Suppressor macrophage (primary cell): ENCODE data around the gene SLIT3.

Experiments used
- DNase-seq, 4 experiments: peaks; one replicate each; pipeline ENCODE4 v3.0.0-alpha.2; 2020 to 2022

SLIT3 gene

DNA sequence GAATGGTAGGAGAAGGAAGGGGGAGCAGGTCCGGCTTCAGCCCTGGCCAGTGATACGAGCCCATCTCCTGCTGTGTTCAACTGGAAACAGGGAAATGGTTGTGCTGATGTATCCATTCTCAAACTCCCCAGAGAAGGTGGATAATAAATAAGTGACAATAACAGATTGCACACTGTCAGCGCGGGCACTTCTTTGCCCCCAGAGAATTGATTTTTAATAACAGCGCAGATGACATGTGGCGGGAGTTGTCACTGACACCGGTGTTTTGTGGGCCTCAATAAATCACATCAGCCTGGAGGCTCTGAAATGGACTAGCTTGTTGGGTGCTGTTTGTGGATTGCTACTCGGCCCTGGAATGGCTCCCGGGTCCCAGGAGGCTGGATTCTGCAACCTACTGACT, 580.4 kb downstream of the SLIT3 start:
- DNase-seq: no peak

DNA sequence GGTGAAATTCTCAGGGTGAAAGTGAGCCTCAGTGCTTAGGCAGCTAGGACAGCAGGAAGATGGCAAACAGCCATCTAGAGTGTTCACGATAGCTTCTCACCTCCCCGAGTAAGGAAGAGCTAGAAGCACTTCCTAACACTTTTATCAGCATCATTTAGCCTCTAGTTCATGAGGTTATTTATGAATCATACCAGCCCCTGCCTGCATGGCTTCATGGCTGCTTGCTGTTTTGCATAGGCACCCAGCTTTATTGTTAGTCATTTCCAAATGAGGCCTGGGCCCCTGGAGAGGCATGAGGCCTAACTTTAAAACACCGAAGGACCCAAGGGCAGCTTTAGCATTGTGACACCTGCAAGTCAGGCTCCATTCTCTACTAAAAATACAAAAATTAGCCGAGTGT, 586.9 kb downstream of the SLIT3 start:
- no peak for DNase-seq

DNA sequence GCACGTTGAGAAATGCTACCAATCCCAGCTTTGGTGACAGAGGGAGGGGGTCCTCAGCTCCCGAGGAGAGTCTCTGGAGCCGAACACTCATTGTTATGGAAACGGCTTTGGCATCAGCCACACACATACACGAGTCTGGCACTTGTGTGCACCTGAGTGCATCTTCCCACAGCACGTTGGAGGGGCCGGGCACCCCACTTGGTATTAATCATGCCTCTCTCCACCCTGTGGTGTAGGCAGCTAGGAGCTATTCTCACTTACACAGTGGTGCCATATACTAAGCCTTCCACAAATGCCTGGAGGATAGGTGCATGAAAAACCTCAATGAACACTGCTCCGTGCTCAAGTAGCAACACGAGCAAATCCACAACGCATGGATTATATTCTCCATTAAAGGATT, 587.9 kb downstream of the SLIT3 start:
- DNase-seq: no peak

DNA sequence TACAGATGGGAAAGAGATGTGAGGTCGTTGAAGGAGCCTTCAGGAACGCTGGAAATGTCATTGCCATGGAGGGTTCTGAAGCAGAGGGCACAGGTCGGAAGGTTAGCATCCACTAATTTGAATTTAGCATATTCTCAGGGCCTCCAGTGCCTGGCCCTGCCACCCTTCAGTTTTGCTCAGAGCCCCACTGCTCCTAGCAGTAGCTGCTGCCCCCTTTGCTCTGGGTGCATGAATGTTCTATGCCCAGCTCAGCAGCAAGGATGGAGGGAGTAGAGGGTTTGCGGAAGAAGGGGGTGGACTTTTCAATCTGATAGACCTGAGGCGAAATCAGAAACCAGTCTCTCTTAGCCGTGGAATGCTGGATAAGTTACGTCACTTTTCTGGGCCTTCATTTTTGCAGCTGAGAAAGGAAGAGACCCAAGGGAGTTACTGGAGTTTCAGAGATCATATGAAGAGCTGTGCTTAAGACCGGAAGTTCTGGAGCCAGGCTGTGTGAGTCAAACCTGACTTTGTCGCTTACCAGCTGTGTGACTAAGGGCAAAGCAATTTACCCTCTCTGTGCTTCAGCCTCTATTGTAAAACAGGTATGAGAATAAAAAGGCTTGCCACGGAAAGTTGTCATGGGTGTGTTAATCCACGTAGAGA, 588.5 kb downstream of the SLIT3 start:
- DNase-seq: no peak

DNA sequence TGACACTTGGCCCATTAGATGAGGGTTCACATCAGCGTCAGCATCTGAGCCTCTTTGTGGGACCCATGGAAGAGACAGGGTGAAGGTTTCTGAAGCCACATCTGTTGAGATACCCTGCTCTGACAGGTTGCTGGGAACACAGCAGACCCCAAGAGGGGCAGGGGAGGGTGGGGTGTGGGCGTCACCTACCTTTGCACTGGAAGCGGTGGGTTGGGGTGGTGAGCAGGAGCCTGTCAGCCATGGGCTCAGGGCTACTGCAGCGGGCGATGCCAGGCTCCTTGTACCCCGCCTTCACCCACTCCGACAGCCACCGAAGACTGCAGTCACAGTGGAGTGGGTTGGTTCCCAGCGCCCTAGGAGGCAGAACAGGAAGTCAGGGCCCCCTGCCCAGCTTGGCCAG, 590.2 kb downstream of the SLIT3 start:
- DNase-seq: no peak

DNA sequence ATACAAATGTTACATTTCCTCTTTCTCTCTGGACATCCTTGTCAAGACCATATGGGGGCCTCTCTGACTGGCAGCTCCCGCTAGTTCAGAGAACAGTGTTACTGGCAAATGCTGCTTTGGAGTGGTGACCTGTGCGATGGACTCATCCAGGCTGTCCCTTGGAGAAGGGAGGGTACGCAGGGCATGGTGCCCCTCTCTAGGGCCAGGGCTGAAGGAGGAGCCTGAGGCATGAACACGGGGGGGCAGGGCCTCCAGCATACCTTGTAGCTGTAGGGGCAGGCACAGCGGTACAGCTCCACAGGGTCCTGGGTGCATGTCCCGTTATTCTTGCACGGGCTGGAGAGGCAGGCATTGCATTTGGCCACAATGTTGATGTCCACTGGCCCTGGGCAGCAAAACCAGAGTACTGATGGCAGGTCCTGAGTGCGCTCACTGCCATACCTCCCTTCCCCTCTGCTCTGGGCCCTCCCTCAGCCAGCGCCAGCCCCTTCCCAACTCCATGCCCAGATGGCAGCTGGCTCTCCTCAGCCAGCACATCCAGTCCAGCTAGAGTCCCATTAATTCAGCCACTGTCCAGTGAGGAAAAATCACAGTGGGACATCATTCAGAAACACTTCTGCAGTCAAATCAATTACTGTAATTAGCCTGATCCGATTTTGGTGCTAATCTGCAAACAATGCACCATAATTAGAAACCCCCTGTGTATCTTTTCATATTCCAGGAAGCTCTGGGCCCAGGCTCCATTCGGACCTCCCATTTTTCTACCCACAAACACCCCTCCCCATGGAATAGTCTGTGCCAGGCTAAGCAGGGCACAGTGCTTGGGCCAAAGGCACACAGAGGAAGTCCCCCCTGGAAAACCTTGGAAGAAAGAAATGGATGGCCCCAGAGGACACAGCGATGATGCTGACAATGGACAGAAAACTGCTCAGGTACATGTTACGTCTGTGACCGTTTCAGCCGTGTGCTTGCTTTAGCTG, 592.9 kb downstream of the SLIT3 start:
- no peak for DNase-seq

DNA sequence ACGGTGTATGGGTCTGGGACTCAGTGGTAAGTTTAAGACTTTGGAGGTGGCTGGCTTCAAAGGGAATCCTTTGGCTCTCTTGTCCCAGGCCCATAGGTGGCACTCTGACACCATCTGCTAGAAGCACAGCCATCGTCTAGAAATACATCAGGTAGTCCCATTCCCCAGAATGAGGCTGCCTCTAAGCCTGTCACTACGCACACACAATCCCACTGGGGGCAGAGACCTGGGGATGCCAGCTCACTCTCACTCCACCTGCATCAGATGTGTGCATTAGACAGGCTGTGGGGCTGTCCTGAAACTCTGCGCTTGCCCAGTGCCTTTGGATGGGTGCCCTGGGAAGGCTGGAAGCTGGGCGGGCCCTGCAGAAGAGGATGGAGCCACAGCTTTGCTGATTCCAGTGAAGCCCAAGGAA, 594.3 kb downstream of the SLIT3 start:
- DNase-seq: peak; percentile 14 to 48 (median 35)

DNA sequence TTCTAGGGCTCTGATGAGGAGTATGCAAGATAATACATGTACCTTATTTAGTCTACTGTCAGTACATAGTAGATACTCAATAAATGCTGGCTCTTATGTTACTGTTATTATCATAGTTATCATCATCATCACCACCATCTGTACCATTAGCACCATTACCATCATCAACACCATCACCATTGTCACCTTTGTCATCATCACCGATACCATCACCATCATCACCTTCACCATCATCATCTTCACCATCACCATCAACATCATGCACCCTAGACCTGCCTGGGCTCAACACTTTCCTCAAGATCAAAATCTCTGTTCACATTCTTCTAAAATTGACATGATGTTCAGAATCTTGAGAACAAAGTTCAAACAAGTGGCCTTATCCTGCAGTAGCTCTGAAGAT, 595.6 kb downstream of the SLIT3 start:
- DNase-seq: no peak

DNA sequence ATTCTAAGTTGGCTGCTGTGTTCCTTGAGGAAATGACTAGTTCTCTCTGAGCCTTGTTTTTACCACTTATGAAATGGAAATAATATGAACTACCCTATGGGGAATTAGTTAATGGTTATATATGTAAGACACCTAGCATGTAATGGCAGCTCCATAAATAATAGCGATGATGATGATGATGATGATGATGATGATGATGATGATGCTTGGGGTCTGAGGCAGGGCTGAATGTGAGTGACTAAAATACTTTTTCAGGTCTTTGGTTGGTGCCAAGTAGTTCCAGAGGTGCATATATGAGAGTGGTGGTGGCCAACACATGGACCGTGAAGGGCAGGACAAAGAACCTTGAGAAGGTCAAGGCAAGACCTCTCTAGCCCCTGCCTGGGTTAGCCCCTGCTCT, 598.4 kb downstream of the SLIT3 start:
- DNase-seq: no peak

DNA sequence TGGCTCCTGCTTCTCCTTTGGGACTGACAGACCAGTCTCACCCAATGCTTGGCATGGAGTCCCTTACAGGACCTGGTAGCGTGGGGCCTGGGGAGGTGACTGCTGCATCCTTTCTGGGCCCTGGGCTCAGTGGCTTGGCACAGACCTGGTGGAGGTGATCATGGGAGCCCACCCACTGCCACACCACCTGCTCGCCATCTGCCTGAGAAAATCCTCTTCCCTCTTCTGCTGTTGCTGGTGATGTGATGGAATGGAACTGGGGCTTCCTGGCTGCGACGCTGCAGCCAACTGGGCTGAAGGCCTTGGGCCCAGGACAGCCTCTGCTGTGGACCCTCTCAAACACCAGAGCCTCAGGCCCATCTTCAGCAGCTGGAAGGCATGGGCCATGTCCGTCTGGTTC, 599.3 kb downstream of the SLIT3 start:
- DNase-seq: no peak

DNA sequence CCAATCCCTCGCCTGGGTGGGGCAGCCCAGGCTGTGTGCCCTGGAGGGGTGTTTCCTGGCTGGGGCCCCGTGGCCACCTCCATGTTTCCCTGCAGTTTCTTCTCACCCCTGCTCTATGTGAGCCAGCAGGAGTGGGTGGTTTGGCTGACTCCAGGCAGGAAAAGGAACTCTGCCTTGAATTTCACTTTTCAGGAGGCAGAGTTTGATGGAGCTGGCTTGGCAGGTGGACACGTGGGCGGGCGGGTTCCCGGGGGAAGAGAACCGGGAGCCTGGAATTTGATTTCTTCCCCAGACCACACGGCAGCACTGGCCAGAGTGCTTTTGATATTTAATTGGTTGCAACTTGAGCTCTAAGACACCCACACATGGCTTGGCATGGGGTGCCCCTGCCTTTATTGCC, 601.9 kb downstream of the SLIT3 start:
- no peak for DNase-seq

DNA sequence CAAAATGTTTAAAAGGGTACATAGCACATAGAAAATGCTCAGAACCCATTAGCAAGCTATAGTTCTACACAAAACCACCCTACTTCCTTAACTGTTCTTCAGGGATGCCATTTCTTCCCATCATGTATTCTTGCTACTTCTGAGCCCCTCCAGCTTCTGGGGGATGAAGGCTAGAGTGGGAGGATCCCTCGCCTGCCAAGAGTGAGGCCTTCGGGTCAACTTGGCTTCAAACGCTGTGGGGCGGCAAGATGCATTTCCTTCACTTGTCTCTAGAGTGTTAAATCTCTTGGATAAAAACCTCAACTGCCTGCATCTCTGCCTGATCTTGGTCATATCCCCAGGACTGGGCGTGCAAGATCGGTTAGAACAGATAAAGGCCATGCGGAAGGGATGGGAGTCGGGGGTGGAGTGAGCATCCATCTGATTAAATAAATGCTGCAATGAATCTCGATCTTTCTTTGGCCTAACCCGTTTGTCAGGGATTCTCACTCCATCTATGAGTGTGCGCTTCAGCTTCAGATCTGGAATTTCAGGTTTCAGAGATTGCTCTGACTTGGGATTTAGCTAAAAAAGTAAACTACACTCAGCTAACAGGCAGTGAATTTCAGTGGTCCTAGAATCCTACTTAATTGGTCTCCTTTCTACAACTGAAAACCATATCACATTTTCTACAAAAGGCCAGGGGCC, 603.8 kb downstream of the SLIT3 start:
- DNase-seq: no peak

DNA sequence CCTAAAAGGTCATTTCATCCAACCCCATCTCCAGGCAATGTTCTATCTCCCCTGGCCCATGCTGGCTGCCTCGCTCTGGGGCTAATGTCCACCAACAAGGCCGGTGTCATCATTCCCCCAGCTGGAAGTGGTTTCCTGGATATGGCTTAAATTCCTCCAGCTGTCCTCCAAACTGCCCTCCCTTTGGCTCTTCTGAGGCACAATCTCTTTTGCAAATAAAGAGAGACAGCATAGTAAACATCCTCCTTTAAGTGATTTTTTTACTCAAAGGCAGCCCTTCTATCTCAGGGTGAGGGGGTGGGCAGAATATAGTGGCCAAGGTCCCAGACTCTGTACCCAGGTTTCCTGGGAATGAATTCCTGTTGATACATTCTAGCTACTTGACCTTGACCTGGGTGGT, 604.3 kb downstream of the SLIT3 start:
- DNase-seq: no peak

DNA sequence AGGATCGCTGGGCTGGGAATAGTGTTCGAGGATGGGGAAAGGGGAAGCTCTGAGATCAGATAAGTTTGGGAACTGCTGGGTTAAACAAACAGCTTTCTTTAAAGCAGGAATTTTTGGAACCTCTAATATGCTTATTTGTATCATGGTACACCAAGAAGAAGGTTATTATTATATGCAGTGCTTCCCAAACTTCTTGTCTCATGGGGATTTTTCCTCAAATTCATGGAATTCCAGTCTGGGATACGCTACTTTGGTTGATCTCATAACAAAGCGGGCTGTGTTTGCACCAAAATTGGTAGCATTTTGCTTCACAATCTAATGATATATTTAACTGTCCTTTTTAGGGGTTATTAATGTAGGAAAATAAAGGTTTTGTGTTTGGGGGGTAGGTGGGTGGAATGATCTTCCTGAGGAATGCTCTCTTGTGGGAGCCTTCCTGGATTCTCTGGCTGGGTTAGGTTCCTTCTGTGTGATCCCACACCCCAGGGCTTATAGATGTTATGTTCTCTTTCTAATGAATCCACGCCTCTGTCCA, 605.6 kb downstream of the SLIT3 start:
- DNase-seq: no peak

DNA sequence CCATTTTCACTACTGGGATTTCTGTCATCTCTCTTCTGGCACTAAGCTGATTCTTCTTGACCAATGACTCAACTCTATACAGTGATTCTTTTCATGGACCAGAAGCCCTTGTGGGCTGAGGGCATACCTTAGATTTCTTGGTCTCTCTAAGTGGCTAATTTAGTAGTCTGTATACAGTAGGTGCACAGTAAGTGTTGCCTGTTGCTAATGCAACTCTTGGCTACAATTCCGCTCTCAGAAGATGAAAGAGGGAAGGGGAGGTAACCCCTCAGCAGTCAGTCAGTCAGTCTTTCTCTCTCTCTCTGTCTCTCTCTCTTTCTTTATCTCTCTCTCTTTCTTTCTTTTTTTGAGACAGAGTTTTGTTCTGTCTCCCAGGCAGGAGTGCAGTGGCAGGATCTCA, 606.6 kb downstream of the SLIT3 start:
- no peak for DNase-seq

DNA sequence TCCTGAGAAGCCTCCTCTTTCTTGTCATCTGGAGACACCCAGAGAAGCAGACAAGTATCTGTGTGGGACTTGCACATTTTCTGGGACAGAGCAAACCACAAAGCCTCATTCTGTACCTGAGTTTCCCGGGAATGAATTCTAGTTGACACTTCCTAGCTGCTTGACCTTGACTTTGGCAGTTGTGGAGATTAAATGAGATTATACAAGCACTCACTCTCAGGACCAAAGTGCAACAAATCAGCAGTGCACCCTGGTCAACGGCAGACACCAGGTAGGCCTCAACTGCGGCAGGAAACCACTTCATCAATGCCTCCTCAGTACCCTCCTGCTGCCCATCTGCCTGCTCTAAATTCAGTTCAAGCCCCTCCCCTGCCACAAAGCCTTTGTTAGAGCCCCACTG, 607.1 kb downstream of the SLIT3 start:
- no peak for DNase-seq

DNA sequence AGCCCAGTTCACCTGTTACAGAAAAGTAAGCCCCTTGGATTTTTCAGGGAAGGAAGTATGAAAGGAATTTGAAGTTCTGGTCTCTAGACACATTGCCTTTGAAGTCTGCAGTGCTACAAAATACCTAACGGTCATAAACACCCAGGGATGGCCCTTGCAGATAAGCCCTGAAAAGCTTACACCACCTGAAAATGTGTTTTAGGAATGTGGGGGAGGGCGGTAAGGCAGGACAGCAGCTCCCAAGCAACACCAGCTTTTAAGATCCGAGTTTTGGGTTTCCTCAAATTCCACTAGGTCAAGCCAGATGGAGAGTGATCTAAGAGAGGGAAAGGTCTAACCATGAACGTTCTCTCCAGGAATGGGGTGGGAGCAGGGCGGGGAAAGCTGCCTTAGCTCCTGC, 607.6 kb downstream of the SLIT3 start:
- DNase-seq: no peak

DNA sequence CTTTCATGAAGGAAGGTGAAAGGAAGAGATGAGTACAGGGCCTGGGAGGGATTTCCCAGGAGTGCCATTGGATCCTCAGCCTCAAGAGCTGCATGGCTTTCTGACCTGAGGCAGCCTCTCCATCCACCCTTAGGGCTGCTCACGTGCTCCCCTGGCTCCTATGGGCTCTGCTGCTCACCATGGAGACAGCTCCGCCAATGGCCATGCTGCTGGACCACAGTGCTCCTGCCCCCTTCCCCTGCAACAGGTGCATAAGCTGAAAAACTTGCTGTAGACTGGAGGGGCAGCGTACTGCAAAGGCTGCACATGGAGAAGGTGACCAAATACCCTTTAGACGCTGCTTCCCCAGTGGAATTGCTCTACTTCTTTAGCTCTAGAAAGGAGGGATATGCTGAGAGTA, 609.0 kb downstream of the SLIT3 start:
- no peak for DNase-seq

DNA sequence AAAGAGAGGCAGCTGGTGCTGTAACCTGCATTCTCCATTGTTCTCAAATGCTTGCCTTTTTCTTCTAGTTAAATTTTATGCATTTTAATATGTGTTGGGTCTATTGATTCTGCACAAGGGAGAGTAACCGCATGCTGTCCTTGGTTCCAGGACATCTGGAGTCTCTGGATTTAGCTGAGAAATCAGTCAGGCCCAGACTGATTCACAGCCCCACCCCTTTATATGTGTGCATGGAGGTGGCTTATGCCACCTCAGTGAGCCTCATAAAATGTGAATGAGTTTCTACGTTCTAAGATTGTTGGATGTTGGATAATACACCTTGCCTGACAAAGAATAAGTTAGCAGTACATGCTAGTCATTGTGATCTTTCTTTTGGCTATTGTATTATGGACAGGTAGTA, 611.7 kb downstream of the SLIT3 start:
- DNase-seq: no peak

DNA sequence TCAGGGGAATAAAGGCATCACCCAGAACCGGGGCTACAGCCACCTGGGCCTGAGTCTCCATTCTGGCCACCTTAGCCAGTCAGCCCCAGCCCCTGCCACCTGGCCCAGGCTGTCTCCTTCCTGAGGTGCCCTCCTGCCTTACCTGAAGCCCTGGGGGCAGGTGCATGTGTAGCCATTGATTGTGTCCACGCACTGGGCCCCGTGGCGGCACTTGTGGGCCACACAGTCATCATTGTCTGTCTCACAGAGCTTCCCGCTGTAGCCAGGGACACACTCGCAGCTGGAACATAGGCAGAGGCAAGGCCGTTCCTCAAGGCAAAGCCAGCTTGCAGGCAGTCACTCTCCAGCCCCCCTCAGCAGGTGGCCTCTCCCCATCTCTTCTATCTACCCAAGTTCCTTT, 614.1 kb downstream of the SLIT3 start:
- DNase-seq: no peak

DNA sequence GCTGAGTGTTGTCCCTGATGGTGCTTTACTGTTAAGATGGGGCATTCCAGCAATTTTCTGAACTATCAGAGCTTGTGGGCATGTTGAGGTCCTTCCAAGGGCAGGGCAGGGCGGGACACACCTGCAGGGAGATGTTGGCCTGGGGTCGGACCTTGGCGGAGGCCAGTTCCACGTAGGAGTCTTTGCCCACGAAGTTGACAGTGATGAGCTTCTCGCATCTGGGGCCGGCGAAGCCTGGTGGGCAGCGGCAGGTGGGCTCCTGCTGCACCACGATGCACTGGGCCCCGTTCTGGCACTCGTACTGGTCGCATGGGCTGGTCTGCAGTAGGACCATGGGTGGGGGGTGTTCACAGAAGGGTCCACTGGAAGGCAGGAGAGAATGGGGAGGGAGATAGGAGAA, 615.4 kb downstream of the SLIT3 start:
- DNase-seq: no peak

DNA sequence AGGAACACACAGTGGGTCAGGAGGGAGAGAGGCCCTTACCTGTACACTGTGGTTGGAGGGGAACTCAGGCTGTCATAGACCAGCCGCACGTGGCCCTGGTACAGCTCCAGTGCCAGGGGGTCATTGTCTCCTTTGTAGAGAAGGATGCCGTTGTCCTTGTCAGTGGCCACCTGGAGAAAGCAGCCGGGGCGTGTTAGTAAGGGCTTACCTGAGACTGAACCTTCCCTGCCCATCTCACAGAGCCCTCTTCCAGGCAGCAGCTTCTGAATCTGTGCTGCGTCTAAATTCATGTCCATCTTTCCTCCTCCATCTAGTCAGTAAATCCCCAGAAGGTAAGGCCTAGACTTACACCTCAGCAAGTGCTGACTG, 617.0 kb downstream of the SLIT3 start:
- DNase-seq: peak in 1 of 4 experiments; percentile 4

DNA sequence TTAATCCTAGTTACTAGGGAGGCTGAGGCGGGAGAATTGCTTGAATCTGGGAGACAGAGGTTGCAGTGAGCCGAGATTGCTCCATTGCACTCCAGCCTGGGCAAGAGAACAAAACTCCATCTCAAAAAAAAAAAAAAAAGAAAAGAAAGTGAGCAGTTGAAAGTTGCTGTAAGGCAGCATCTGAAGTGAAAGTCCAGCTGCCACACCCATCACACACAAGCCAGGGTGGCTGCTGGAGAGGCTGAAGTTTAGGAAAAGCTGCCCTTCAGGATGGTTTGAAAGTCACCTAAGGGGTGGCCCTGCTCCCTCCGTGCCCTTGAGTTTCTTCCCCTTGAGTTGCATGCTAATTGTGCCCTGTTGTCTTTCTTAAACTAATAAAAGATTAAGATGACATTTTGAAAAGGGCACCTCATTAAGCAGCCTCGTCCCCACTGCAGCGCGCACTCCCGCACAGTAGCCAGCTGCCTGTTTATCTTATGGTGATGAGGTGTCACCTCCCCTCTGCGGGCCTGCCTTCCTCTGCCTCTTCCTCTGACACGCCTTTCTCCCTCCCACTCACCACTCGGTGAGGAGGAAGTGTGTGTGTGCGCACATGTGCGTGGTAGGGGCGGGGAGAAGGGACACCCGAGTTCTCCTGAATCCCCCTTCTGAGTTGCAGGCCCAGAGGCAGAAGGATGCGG, 617.6 kb downstream of the SLIT3 start:
- DNase-seq: peak; percentile 9 to 60 (median 44)
